Measurements from ENCODE around the gene SIGLEC15.

SIGLEC15 gene

GRCh38 chr18:45890606-45891005 lies 65.1 kb downstream of the SIGLEC15 start:
- Histone ChIP-seq H3K27me3 (ENCODE audit: low read depth, low read length) (no peaks in the 10 kb centered on the region), H3K79me2 (ENCODE audit: low read length) (no peaks in the 10 kb centered on the region), H3K4me3 (ENCODE audit: low read length) (no peak overlapping the region), H3K27ac (ENCODE audit: low read length) (no peak overlapping the region), H3K9ac (ENCODE audit: low read length) (no peak overlapping the region), H3K4me2 (ENCODE audit: low read length) (no peak overlapping the region), H4K20me1 (ENCODE audit: insufficient read depth, low read length) (no peaks in the 10 kb centered on the region), H3K36me3 (replicated peaks; ENCODE audit: low read depth, low read length) (peaks cover 7% of the 10 kb centered on the region), H2AFZ (ENCODE audit: low read depth, low read length) (no peak overlapping the region), H3K9me3 (ENCODE audit: insufficient read depth, low read length) (no peaks in the 10 kb centered on the region), H3K4me1 (ENCODE audit: low read length) (no peaks in the 10 kb centered on the region)
- no peak for TF ChIP-seq EZH2phosphoT487 (IDR thresholded peaks at IDR 0.05; ENCODE audit: low read depth)
- TF ChIP-seq, protein P1, sequence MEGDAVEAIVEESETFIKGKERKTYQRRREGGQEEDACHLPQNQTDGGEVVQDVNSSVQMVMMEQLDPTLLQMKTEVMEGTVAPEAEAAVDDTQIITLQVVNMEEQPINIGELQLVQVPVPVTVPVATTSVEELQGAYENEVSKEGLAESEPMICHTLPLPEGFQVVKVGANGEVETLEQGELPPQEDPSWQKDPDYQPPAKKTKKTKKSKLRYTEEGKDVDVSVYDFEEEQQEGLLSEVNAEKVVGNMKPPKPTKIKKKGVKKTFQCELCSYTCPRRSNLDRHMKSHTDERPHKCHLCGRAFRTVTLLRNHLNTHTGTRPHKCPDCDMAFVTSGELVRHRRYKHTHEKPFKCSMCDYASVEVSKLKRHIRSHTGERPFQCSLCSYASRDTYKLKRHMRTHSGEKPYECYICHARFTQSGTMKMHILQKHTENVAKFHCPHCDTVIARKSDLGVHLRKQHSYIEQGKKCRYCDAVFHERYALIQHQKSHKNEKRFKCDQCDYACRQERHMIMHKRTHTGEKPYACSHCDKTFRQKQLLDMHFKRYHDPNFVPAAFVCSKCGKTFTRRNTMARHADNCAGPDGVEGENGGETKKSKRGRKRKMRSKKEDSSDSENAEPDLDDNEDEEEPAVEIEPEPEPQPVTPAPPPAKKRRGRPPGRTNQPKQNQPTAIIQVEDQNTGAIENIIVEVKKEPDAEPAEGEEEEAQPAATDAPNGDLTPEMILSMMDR (IDR thresholded peaks at IDR 0.05; ENCODE audit: low read depth, low read length): no peak

- no peak overlapping the region for H2AFZ ChIP-seq (ENCODE audit: low read depth, low read length)
- no peak overlapping the region for H3K4me3 ChIP-seq (ENCODE audit: low read length)
- TF ChIP-seq EZH2phosphoT487 (IDR thresholded peaks at IDR 0.05; ENCODE audit: low read depth): no peak
- TF ChIP-seq, protein P1 (IDR thresholded peaks at IDR 0.05; ENCODE audit: low read depth, low read length): no peak
- no peaks in the 10 kb centered on the region for H4K20me1 ChIP-seq (ENCODE audit: insufficient read depth, low read length)
- H3K36me3 ChIP-seq (replicated peaks; ENCODE audit: low read depth, low read length): peaks cover 7% of the 10 kb centered on the region
- H3K27me3 ChIP-seq (ENCODE audit: low read depth, low read length): no peaks in the 10 kb centered on the region
- H3K9me3 ChIP-seq (ENCODE audit: insufficient read depth, low read length): no peaks in the 10 kb centered on the region
- H3K9ac ChIP-seq (ENCODE audit: low read length): no peak overlapping the region
- no peak overlapping the region for H3K4me2 ChIP-seq (ENCODE audit: low read length)
- H3K27ac ChIP-seq (ENCODE audit: low read length): no peak overlapping the region
- no peaks in the 10 kb centered on the region for H3K79me2 ChIP-seq (ENCODE audit: low read length)
- no peaks in the 10 kb centered on the region for H3K4me1 ChIP-seq (ENCODE audit: low read length)
Observed at GRCh38 chr18:45891806-45892205, 66.3 kb downstream of the SIGLEC15 start.
